GM10847 (cell line): Measurements from ENCODE around the gene ZNF497.

Experiments used
- POLR2A ChIP-seq: IDR thresholded peaks from 2 replicates; pipeline ENCODE4 v1.6.1; 2011; ENCODE audit not compliant: insufficient read length; ENCODE audit errors: extremely low read depth

ZNF497 gene

DNA sequence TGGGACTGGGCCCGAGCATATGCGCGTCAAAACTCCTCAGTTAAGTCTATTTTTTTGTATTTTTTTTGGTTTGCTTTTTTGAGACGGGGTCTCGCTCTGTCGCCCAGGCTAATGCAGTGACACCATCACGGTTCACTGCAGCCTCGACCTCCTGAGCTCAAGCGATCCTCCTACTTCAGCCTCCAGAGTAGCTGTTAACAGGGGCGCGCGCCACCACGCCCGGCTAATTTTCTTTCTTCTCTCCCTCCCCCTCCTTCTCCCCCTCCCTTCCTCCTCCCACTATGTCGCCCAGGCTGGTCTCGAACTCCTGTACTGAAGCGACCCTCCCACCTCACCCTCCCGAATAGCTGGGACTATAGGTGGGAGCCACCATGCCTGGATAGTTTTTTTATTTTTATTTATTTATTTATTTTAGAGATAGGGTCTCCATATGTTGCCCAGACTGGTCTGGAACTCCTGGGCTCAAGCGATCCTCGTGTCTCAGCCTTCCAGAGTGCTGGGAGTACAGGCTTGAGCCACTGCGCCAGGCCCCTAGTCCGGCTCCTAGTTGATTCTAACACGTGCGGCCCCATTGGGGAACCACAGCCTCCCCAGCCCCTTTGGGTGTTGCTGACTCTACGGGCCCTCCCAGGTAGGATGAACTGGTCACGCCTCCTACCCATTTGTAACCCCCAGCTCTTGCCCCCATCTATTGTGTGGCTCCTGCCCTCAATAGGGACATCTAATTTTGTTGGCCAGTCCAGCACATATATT, 19.1 kb upstream of the ZNF497 start:
- no peak for TF ChIP-seq POLR2A

DNA sequence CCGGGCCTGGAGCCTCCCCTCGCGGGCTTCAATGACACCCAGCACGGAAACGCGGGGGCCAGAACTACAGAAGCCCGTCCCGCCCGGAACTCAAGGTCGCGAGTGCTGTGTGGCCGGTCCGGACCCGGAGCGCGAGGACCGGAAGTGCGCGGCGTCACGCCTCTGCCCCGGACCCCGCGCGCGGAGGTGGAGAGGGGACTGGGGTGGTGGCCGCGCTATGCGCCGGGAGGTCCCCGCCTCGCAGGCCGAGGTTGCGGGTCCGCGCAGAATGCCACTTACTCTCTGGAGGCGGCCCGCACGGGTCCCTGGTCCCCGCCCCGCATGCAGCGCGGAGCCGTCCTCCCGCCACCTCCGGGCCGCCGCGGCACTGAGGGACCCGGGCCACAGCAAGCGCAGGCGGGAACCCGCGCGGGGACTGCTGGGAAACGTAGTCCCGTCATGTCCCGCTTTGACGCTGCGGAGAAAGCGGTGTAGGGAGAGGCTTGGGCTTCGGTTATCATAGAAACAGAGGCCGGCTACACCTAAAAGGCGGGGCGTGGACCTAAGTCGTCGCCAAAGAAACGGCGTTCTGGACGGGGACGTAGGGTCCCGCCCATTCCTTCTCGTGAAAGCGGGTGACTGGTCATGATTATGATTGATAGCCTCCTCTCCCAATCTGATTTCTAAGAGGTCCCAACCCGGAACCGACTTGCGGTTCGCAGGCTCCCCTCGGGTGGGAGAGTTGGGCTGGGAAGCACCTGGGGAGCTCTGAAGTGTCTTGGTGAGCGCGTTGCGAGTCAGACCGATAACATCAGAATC, 18.3 kb upstream of the ZNF497 start, which contains the start of gene ZNF837:
ZNF837 (minus strand) TSS at position 369 of the 798 bp plus-strand sequence. CDS start 11,698 bp downstream, outside the sequence.
- TF ChIP-seq POLR2A: peak; percentile 66

- TF ChIP-seq POLR2A: no peak
Measured at GRCh38 chr19:58380037-58380661, 17.6 kb upstream of the ZNF497 start.

DNA sequence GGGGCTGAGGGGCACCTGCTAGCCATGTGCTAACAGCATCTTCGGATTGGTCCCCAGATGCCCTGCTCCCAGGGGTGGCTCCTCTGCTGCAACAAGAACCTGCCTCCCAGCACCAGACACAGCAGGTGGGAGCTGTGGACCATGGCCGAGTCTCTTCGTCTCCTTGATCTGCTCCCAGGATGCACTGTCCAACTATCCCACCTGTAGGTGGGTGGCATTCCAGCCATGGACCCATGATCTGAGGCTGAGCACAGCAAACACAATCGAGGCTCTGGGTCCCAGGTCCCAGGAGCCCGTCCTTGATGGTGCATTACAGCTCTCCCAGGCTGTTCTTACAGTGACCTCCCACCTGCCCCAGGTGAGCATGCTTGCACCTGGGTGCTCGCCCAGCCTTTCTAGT, 16.7 kb upstream of the ZNF497 start:
- no peak for TF ChIP-seq POLR2A

DNA sequence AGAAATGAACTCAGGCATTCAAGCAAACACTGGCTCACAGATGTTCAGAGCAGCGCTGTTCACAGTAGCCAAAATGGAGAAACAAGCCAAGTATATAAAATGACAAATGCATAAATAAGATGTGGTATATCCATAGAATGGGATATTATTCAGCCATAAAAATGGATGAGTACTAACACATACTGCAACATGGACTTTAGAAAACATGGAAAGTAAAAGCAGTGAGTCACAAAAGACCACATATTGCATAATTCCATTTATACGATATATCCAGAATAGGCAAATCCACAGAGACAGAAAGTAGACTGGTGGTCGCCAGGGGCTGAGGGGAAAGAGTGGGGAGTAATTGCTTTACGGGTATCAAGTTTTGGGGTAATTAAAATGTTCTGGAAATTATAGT, 11.6 kb upstream of the ZNF497 start:
- TF ChIP-seq POLR2A: no peak

GRCh38 chr19:58372311-58373133, 10.0 kb upstream of the ZNF497 start:
- TF ChIP-seq POLR2A: no peak

DNA sequence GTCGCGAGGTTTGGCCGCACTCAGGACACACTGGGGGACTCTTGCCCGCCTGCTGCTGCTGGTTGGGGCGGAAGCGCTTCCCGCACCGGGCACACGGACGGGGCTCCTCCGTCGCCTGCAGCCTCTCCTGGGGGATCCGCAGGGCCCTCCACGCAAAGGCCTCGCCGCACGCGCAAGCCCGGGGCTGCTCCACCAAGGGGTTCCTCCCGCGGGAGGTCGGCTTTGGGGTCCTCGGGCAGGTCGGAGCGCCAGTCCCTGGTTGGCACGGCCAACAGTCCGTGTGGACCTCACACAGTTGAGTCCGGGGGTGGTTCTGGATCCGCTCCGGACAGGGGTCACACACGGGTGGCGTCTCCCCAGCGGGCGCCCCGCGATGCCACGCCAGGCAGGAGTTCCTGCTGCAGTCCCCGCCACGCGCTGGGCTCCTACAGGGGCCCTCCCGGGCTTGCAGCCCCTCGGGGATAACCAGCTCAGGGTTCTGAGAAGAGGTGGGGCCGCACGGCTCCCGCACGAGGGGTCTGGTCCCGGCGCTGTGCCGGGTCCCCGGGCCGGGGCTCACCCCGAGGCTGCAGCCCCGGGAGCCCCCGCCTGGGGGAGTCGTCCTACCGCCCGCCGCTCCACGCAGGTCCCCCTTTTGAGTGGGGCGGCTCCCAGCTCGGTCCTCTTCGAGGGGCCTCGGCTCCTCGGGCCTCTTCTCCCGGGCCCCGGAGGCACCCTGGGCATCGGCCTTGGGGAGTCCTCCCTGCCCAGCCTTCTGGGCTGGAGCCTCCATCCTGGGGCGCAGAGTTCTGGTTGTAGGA, 6.2 kb upstream of the ZNF497 start:
- TF ChIP-seq POLR2A: no peak

- TF ChIP-seq POLR2A: no peak
Measured at GRCh38 chr19:58367698-58368454, 5.3 kb upstream of the ZNF497 start.

- TF ChIP-seq POLR2A: no peak
Measured at GRCh38 chr19:58366585-58367430, 4.3 kb upstream of the ZNF497 start.

DNA sequence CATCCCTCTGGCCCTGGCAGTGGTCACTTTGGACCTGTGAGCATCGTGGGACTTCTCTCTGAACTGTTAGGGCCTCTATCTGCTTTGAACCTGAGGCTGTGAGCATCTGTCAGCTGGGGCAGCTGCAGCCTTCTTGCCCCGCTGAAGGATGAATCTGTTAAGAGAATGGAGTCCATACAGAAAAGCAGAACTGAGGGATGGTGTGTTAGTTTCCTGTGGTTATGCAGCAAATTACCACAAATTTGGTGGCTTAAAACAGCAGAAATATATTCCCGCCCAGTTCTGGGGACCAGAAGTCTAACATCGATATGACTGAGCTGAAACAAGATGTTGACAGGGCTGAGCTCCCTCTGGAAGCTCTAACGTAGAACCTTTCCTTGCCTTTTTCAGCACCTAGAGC, 1.6 kb upstream of the ZNF497 start:
- no peak for TF ChIP-seq POLR2A

- peak; percentile 16 for TF ChIP-seq POLR2A
Measured at GRCh38 chr19:58361900-58362271, 665 bp downstream of the ZNF497 start.

DNA sequence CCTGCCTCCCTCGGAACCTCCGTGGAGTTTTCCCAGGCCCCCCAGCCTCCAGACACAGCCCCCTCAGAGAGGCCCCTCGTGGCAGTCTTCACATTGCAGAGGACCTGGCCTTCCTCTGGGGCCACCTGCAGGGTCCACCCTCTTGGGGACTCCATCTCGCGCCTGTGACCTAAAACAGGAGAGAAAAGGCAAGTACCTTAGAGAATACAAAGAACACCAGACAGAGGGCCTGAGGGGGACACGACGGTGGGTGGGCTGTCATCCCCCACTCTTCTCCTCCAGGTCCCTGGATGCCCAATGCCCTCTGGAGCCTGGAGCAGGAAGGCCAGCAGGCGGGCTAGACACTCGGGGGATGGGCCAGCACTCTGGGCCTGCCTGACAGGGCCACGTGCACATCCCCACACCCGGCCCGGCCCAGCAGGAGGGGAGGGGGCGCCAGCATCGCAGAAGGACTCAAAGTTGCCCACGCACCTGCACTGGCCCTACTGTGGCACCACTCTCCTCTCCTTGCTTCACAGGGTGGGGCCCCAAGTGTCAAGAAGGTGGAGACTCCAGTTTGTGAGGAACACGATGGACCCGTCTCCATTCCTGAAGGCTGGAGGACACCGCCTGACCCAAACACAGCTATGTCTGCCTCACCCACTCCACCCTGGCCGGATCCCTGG, 4.9 kb downstream of the ZNF497 start:
- no peak for TF ChIP-seq POLR2A

DNA sequence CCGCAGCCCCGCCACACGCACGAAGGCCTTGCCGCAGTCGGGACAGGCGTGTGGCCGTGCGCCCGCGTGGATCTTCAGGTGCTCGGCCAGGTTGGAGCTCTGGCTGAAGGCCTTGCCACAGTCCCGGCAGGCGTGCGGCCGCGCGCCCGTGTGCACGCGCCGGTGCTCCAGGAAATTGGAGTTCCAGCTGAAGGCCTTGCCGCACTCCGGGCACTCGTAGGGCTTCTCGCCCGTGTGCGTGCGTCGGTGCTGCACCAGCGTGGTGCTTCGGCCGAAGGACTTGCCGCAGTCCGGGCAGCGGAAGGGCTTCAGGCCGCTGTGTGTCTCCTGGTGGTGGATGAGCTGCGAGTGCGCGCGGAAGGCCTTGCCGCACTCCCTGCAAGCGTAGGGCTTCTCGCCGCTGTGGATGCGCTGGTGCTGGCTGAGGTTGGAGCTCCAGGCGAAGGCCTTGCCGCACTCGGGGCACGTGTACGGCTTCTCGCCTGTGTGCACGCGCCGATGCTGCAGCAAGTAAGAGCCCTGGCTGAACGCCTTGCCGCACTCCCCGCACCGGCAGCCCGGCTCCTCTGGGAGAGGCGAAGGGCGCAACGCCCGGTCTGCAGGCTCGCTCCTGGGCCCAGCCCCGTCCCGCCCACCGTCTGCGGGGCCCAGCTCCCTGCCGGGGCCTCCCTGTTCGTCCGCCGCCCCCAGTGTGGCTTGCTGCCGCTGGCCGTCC, 5.6 kb downstream of the ZNF497 start:
- TF ChIP-seq POLR2A: no peak
